OCI-LY3 (cell line): ENCODE data around the gene ARHGAP25.
A peak's percentile ranks its signal among the peaks of the same experiment; 100 is the strongest.

Source experiments
- H2AFZ ChIP-seq: fragments of 200-600, 300-600 bp; shearing (Covaris generic); 2 replicates; pipeline ENCODE4 v1.6.0; 2014; ENCODE audit warnings: antibody characterized with exemption, low read depth, low read length
- H3K27ac ChIP-seq: fragments of 200-600, 300-600 bp; sonication (generic); 2 replicates; pipeline ENCODE4 v1.5.1; 2014; ENCODE audit warnings: mild to moderate bottlenecking, low read length, moderate library complexity, mixed read lengths
- H3K27me3 ChIP-seq: fragments of 200-600, 300-600 bp; sonication (generic); 2 replicates; pipeline ENCODE4 v1.6.1; 2014; ENCODE audit warnings: low read depth, low read length, mixed read lengths
- H3K36me3 ChIP-seq: fragments of 200-600, 300-600 bp; sonication (generic); replicated peaks from 2 replicates; pipeline ENCODE3; 2014; ENCODE audit warnings: low read depth, low read length, mixed read lengths
- H3K4me1 ChIP-seq: fragments of 300-600, 200-600 bp; sonication (generic); 2 replicates; pipeline ENCODE4 v1.6.1; 2014; ENCODE audit warnings: low read length, mixed read lengths
- H3K4me2 ChIP-seq: fragments of 200-600, 300-600 bp; sonication (generic); 2 replicates; pipeline ENCODE4 v1.6.1; 2014; ENCODE audit warnings: low read length, mixed read lengths
- H3K4me3 ChIP-seq: fragments of 300-600, 200-600 bp; sonication (generic); 2 replicates; pipeline ENCODE4 v1.5.1; 2014; ENCODE audit warnings: antibody characterized with exemption, mild to moderate bottlenecking, low read length, moderate library complexity
- H3K79me2 ChIP-seq: fragments of 300-600, 200-600 bp; shearing (Covaris generic); 2 replicates; pipeline ENCODE4 v1.6.1; 2014; ENCODE audit warnings: mild to moderate bottlenecking, low read length, mixed read lengths
- H3K9ac ChIP-seq: fragments of 300-600, 200-600 bp; shearing (Covaris generic); 2 replicates; pipeline ENCODE4 v1.6.0; 2014; ENCODE audit warnings: mild to moderate bottlenecking, low read length, moderate library complexity
- H3K9me3 ChIP-seq: fragments of 200-600, 300-600 bp; shearing (Covaris generic); 2 replicates; pipeline ENCODE4 v1.6.1; 2014; ENCODE audit warnings: low read length, mixed read lengths; ENCODE audit not compliant: insufficient read depth
- H4K20me1 ChIP-seq: fragments of 200-600, 300-600 bp; sonication (generic); 2 replicates; pipeline ENCODE4 v1.6.1; 2016; ENCODE audit warnings: low read length, mixed read lengths; ENCODE audit not compliant: insufficient read depth
- EZH2phosphoT487 ChIP-seq: fragments of 200-600 bp; shearing (Covaris generic); IDR thresholded peaks from 2 replicates; pipeline ENCODE4 v1.6.1; 2018; ENCODE audit warnings: antibody characterized with exemption, mixed run types, low read depth
- TF ChIP-seq, protein P1 (sequence below): fragments of 200-600, 300-600 bp; sonication (generic); IDR thresholded peaks from 2 replicates; pipeline ENCODE4 v1.5.1; 2014; ENCODE audit warnings: antibody characterized with exemption, low read length, low read depth

Gene ARHGAP25, protein sequence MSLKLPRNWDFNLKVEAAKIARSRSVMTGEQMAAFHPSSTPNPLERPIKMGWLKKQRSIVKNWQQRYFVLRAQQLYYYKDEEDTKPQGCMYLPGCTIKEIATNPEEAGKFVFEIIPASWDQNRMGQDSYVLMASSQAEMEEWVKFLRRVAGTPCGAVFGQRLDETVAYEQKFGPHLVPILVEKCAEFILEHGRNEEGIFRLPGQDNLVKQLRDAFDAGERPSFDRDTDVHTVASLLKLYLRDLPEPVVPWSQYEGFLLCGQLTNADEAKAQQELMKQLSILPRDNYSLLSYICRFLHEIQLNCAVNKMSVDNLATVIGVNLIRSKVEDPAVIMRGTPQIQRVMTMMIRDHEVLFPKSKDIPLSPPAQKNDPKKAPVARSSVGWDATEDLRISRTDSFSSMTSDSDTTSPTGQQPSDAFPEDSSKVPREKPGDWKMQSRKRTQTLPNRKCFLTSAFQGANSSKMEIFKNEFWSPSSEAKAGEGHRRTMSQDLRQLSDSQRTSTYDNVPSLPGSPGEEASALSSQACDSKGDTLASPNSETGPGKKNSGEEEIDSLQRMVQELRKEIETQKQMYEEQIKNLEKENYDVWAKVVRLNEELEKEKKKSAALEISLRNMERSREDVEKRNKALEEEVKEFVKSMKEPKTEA

DNA sequence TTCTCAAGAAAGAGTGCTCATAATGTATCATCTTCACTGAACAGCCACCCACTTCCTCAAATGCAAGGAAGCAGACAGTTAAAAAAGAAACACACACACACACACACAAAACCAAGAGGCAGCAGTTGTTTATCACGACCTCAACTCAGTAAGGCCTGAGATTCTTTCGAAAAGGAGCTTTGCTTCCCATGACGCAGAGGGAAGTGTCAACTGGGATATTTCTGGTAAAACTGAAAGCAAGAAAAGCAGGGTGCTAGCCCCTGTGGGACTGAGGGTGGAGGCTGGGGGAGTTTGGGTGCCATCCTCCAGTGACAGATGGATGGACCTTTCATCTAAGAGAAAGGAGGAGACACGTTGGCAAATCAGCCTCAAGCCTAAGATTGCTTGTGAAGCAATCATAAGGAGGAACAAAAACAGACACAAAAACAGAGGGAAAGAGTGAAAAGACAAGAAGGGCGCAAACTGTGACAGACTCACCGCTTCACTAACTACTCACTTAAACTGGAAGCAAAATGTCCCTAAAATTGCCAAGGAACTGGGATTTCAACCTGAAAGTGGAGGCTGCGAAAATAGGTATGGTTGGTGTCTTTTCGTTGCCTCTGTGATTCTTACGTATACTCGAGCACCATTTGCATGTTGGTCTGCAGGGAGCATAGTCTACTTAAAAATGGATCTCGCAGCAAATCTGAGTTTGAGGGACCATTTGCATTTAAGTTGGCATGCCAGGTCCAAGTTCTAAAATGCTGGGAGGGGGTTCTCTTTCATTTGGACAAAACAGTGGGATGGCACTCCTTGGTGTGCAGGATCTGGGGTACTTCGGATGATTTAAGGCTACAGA is at the start of gene ARHGAP25:
Gene ARHGAP25, plus strand, starts transcription at position 124 of the 838 bp plus-strand sequence. Its CDS starts 389 bp downstream, at position 513.
- no peak within 1 kb of the TSS for H2AFZ ChIP-seq
- peak within 1 kb of the TSS; percentile 88 for H3K4me3 ChIP-seq
- H3K27ac ChIP-seq = peak within 1 kb of the TSS; percentile 98
- TF ChIP-seq EZH2phosphoT487 = no peak
- TF ChIP-seq, protein P1, sequence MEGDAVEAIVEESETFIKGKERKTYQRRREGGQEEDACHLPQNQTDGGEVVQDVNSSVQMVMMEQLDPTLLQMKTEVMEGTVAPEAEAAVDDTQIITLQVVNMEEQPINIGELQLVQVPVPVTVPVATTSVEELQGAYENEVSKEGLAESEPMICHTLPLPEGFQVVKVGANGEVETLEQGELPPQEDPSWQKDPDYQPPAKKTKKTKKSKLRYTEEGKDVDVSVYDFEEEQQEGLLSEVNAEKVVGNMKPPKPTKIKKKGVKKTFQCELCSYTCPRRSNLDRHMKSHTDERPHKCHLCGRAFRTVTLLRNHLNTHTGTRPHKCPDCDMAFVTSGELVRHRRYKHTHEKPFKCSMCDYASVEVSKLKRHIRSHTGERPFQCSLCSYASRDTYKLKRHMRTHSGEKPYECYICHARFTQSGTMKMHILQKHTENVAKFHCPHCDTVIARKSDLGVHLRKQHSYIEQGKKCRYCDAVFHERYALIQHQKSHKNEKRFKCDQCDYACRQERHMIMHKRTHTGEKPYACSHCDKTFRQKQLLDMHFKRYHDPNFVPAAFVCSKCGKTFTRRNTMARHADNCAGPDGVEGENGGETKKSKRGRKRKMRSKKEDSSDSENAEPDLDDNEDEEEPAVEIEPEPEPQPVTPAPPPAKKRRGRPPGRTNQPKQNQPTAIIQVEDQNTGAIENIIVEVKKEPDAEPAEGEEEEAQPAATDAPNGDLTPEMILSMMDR = peak; percentile 19; the same call in 1 of the 2 replicates
- H3K9me3 ChIP-seq = no peaks in the 10 kb centered on the region
- H3K79me2 ChIP-seq = peaks cover 70% of the 10 kb centered on the region
- peaks cover 56% of the 10 kb centered on the region for H3K4me1 ChIP-seq
- H3K27me3 ChIP-seq = no peaks in the 10 kb centered on the region
- peak within 1 kb of the TSS; percentile 96 for H3K9ac ChIP-seq
- H3K36me3 ChIP-seq = peaks cover 23% of the 10 kb centered on the region
- H4K20me1 ChIP-seq = no peaks in the 10 kb centered on the region; the same call in 1 of the 2 replicates
- peak within 1 kb of the TSS; percentile 94 for H3K4me2 ChIP-seq

DNA sequence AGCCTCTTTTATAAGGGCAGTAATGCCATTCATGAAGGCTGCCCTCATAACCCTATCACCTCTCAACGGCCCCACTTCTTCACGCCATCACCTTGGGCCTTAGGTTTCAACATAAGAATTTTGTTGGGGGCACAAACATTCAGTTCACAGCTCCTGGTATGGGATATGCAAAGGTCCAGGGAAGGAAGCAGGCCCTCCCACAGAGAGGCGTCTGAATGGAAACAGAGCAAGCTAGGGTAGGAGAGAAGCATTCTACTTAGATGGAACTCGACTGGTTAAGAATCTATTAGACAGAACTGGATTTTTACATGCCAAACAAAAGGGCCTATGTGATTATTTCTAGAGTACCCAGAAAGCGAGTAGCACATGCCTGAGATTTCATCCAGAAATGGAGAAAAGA is 48.4 kb upstream of the ARHGAP25 start:
- Histone ChIP-seq H3K27ac (no peak overlapping the region), H3K9me3 (0 out of 2 replicates have a peak, but pooled peaks cover 1% of the 10 kb centered on the region), H3K4me1 (peaks cover 37% of the 10 kb centered on the region), H2AFZ (no peak overlapping the region), H3K4me2 (no peak overlapping the region), H3K79me2 (no peaks in the 10 kb centered on the region), H4K20me1 (no peaks in the 10 kb centered on the region), H3K4me3 (no peak overlapping the region), H3K36me3 (no peaks in the 10 kb centered on the region), H3K27me3 (no peaks in the 10 kb centered on the region), H3K9ac (no peak overlapping the region)
- TF ChIP-seq, protein P1 = no peak
- no peak for TF ChIP-seq EZH2phosphoT487

DNA sequence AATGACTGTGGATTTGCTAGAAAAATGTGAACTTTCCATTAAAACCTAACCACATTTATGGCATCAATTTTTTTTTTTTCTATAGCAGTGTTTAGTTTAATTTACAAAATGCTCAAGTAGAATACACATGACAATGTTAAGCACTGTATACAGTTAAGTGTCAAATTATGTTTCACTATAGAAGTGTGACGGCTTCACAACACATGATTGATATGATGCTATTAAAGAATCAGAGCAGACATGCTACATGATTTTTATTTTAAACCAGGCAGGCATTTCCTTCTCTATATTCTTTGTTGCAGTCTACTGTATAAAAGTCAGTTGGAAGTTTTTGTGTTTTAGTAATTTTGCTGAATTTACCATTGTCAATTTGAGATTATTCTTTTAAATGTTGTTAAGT is 47.6 kb upstream of the ARHGAP25 start:
- no peak overlapping the region for H3K4me2 ChIP-seq
- no peaks in the 10 kb centered on the region for H3K9me3 ChIP-seq
- no peak overlapping the region for H2AFZ ChIP-seq
- H3K36me3 ChIP-seq = no peaks in the 10 kb centered on the region
- TF ChIP-seq EZH2phosphoT487 = no peak
- TF ChIP-seq, protein P1 = no peak
- H3K27me3 ChIP-seq = no peaks in the 10 kb centered on the region
- H3K9ac ChIP-seq = no peak overlapping the region
- H4K20me1 ChIP-seq = no peaks in the 10 kb centered on the region
- no peak overlapping the region for H3K27ac ChIP-seq
- H3K4me3 ChIP-seq = no peak overlapping the region
- no peaks in the 10 kb centered on the region for H3K79me2 ChIP-seq
- H3K4me1 ChIP-seq = peaks cover 45% of the 10 kb centered on the region
